Stimulated activated CD4-positive, alpha-beta T cell treated with anti-CD3 and anti-CD28 coated beads, Interleukin-2, amount 100 ng/mL, for 24 hours (primary cell): ENCODE measurements around the gene CLDN17.

ENCODE experiments used
- DNase-seq, 2 donors: peaks; one replicate each; pipeline ENCODE4 v3.0.0-alpha.2; 2020

Gene CLDN17

GRCh38 chr21:30166705-30167104 is at the start of gene CLDN17:
Gene CLDN17, minus strand, starts transcription at chr21:30166805. Its CDS starts 188 bp downstream, at chr21:30166617.
- DNase-seq: no peak

GRCh38 chr21:30216041-30216723 is 49.6 kb upstream of the CLDN17 start, which contains the start of gene CLDN8:
Gene CLDN8, minus strand, starts transcription at chr21:30216097. Its CDS starts 172 bp downstream, at chr21:30215925.
- DNase-seq: no peak

GRCh38 chr21:30211071-30211470 is 44.5 kb upstream of the CLDN17 start:
- DNase-seq: no peak

GRCh38 chr21:30209601-30210000 is 43.0 kb upstream of the CLDN17 start:
- DNase-seq: no peak

- DNase-seq: no peak
Measured at GRCh38 chr21:30207252-30207579, 40.6 kb upstream of the CLDN17 start.

- no peak for DNase-seq
Measured at GRCh38 chr21:30206551-30207251, 40.1 kb upstream of the CLDN17 start.

- DNase-seq: no peak
Measured at GRCh38 chr21:30200000-30200399, 33.4 kb upstream of the CLDN17 start.

GRCh38 chr21:30194701-30195299 is 28.2 kb upstream of the CLDN17 start:
- DNase-seq: no peak

GRCh38 chr21:30193201-30193600 is 26.6 kb upstream of the CLDN17 start:
- DNase-seq: no peak

- no peak for DNase-seq
Measured at GRCh38 chr21:30190554-30190953, 23.9 kb upstream of the CLDN17 start.

GRCh38 chr21:30189773-30190172 is 23.2 kb upstream of the CLDN17 start:
- DNase-seq: no peak

- DNase-seq: no peak
Measured at GRCh38 chr21:30186242-30186641, 19.6 kb upstream of the CLDN17 start.

- DNase-seq: no peak
Measured at GRCh38 chr21:30168086-30168485, 1.5 kb upstream of the CLDN17 start.

GRCh38 chr21:30166171-30166570 is 434 bp downstream of the CLDN17 start:
- no peak for DNase-seq

GRCh38 chr21:30164796-30165195 is 1.8 kb downstream of the CLDN17 start:
- DNase-seq: no peak

- DNase-seq: no peak
Measured at GRCh38 chr21:30153697-30154340, 12.8 kb downstream of the CLDN17 start.

- DNase-seq: no peak
Measured at GRCh38 chr21:30152792-30153191, 13.8 kb downstream of the CLDN17 start.

- DNase-seq: no peak
Measured at GRCh38 chr21:30148906-30149305, 17.7 kb downstream of the CLDN17 start.

- no peak for DNase-seq
Measured at GRCh38 chr21:30146558-30147282, 19.9 kb downstream of the CLDN17 start.

GRCh38 chr21:30138483-30138882 is 28.1 kb downstream of the CLDN17 start:
- no peak for DNase-seq

GRCh38 chr21:30129246-30129645 is 37.4 kb downstream of the CLDN17 start:
- DNase-seq: no peak

- DNase-seq: no peak
Measured at GRCh38 chr21:30126576-30126975, 40.0 kb downstream of the CLDN17 start.

GRCh38 chr21:30117631-30118030 is 49.0 kb downstream of the CLDN17 start:
- DNase-seq: no peak
